Right renal cortex interstitium (tissue), 3 donors: ENCODE results near the gene MYOM3. TPM values are rescaled to one million over a fixed set of nuclear protein-coding genes. Genes with fewer than 3 reads are reported as not detected.
"Not testable (repeated sequence)": the region's sequence is repeated elsewhere in the genome, so short reads cannot be mapped to it uniquely, and the experiment has no call there.

Experiments used
- DNase-seq, 3 donors: peaks; one replicate each; pipeline ENCODE4 v3.0.0-alpha.2; 2013; ENCODE audit warnings: low read depth in 3 of 3, low spot score in 2 of 3
- polyA plus RNA-seq, 3 donors: library from polyadenylated mRNA; unstranded; fragments of 120-200 nt; gene quantifications; one replicate each; pipeline ENCODE4 v1.2.1, GENCODE V29; 2013; ENCODE audit not compliant: insufficient read length in 3 of 3

MYOM3 gene
- polyA plus RNA-seq, 3 donors = 23.6 to 27.5 (median 25.5) TPM

DNA sequence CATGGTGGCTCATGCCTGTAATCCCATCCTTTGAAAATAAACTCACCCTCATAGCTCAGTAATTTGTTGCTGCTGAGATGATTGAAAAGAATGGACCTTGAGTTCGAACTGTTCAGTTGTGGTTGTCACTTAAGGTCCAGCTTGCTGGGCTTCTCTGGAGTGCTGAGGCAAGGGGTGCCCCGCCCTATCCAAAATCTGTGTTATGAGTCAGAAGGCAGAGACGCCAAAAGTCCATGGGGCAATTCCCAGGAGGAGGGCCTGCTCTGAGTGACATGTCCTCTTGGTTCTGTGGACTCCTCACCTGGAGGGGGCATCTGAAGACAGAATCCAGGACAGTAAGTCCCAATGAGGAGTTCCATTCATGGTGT, 64.8 kb downstream of the MYOM3 start:
- no peak for DNase-seq

DNA sequence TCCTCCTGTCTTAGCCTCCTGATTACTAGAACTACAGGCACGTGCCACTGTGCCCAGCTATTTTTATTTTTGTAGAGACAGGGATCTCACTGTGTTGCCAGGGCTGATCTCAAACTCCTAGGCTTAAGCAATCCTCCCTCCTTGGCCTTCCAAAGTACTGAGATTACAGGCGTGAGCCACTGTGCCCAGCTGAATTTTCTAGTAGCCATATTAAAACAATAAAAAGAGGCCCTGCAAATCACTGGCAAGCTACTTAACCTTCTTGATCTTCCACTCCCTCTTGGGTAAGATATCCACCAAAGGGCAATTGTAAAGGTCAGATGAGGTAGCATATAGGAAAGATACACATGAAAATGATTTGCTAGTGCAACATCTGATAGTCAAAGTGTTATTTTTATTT, 66.2 kb downstream of the MYOM3 start:
- no peak for DNase-seq

DNA sequence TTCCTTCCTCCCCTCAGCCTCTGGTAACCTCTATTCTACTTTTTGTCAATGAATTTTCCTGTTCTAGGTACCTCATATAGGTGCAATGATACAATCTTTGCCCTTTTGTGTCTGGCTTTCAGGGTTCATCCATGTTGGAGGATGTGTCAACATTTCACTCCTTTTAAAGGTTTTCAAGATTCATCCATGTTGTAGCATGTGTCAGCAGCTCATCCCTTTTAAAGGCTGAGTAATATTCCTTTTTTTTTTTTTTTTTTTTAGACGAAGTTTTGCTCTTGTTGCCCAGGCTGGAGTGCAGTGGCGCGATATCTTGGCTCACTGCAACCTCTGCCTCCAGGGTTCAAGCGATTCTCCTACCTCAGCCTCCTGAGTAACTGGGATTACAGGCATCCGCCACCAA, 67.3 kb downstream of the MYOM3 start:
- not testable (repeated sequence) for DNase-seq

DNA sequence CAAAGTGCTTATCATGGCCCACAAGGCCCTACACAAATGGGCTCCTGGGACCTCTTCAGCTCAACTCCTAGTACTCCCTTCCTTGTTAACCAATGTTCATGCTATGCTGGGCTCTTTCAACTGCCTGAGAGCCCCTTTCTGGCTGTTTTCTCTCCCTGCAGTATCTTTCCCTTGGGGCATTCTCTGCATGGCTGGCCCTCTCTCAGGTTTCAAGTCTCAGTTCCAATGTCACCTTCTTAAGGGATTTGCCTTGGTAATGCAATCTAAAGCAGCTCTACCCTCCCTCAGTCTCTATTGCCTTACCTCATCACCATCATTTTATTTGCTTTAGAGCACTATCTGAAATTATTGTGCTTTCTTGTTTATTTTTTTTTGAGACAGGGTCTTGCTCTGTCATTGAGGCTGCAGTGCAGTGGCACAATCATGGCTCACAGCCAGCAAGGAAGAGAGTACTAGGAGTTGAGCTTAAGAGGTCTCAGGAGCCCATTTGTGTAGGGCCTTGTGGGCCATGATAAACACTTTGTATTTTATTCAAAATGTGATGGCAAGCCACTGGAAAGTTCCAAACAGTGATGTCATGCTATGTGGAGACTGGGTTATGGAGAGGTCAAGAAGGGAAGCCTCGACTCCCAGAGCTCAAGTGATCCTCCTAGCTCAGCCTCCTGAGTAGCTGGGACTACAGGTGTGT, 68.4 kb downstream of the MYOM3 start:
- no peak for DNase-seq

DNA sequence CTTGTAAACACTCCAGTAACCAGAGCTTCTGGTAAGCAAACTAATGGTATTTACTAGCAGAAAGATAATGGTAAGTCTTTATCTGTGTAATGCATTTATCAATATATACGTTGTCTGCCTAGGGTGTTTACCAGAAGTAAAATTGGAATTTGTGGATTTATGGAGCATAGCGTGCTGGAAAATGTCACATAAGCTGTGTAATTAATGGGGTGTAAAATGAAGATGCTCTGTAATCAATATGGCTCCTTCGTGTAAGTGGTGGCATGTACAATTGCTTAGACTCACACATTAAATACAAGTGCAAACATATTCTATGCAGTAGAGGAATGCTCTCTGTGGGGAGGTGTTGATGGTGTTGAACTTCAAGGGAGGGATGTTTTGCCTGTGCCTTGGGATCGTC, 69.6 kb downstream of the MYOM3 start:
- no peak for DNase-seq

DNA sequence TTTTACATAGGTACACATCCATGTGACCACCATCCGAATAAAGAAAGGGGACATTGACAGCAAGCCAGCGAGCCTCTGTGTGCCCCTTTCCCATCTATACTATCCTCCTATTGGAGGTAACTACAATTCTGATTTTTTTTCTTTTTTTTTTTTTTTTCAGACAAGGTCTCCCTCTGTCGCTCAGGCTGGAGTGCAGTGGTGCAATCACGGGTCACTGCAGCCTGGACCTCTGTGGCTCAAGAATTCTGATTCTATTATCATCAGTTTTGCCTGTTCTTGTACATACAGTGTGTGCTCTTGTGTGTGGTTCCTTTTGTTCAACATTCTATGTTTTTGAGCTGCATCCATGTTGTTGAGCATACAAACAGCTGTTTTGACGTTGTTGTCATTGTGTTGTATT, 75.8 kb downstream of the MYOM3 start:
- DNase-seq = no peak

DNA sequence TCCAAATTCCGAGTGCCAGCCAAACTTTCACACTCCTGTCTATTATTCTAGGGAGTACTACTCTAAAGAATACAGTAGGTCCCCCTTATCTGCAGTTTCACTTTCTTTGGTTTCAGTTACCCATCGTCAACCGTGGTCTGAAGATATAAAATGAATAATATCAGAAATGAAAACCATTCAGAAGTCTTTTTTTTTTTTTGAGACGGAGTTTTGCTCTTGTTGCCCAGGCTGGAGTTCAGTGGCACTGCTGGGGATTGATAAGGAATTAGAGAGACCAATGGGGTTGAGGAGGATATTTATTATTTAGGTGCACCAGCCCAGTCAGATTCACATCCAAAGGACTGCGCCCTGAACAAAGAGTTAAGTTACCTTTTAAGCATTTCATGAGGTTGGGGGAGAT, 79.0 kb downstream of the MYOM3 start:
- DNase-seq = no peak

DNA sequence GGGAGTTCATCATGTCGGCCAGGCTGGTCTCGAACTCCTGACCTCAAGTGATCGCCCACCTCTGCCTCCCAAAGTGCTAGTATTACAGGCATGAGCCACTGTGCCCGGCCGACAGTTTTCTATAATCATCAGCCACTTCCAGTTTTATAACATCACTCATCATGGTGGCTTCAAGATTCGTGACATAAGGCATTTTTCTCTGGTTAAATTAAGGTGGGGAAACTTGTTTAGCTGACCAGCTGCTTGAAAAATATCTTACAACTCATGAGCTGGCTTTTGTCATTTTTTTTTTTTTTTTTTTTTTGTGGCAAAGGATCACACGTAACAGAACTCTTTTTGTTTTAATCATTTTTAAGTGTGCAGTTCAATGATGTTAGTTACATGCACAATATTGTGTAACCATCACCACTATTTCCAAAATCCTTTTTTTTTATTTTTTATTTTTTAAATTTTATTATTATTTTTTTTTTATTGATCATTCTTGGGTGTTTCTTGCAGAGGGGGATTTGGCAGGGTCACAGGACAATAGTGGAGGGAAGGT, 80.9 kb downstream of the MYOM3 start:
- DNase-seq = not testable (repeated sequence)

DNA sequence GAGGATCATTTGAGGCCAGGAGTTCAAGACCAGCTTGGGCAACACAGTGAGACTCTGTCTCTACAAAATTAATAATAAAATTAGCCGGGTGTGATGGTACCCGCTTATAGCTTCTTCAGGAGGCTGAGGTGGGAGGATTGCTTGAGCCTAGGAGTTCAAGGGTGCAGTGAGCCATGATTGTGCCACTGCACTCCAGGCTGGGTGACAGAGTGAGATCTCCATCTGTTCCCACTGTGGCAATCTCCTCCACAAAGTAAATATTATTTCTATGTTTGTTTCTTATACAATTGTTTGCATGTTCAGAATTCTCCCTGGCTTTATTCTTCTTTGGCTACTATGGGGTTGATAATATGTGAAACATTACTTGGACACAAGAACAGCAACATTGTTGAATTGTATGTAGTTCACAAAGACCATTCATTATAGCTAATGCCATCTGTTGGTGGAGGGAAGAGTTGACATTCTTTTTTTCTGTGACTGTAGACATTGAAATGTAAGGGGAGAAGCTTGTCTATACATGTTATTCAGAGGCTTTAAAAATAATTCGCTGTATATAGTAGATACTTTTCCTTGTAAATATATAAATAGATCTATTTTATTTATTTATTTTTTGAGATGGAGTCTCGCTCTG, 84.0 kb downstream of the MYOM3 start:
- no peak for DNase-seq

DNA sequence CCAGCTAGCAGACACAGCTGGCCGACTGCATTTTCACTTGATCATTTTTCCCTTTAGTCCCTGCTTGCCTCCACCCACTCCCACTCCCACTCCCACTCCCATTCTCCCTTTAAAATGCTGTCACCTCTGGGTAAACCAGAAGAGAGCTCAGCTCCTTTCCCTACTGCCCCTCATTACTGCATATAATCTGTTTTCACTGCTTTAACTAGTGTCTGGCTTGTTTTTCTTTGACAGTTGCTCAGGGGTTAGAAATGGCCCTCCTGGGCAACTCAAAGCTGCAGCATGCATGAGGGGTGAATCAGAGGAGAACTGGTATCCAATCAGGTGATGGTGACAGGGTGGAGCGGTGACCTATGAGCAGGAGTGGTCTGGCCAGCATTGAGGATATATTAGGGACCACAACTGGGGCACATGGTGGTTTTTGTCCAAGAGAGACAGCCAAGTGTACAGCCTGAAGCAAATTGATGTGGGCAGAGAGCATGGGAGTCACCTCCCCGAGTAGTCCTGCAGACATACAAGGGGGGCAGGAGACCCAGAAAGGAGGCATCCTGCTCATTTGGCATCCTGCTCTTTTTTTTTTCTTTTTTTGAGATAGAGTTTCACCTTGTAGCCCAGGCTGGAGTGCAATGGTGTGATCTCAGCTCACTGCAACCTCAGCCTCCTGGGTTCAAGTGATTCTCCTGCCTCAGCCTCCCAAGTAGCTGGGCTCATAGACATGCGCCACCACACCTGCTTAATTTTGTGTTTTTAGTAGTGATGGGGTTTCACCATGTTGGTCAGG, 89.2 kb downstream of the MYOM3 start:
- no peak for DNase-seq

DNA sequence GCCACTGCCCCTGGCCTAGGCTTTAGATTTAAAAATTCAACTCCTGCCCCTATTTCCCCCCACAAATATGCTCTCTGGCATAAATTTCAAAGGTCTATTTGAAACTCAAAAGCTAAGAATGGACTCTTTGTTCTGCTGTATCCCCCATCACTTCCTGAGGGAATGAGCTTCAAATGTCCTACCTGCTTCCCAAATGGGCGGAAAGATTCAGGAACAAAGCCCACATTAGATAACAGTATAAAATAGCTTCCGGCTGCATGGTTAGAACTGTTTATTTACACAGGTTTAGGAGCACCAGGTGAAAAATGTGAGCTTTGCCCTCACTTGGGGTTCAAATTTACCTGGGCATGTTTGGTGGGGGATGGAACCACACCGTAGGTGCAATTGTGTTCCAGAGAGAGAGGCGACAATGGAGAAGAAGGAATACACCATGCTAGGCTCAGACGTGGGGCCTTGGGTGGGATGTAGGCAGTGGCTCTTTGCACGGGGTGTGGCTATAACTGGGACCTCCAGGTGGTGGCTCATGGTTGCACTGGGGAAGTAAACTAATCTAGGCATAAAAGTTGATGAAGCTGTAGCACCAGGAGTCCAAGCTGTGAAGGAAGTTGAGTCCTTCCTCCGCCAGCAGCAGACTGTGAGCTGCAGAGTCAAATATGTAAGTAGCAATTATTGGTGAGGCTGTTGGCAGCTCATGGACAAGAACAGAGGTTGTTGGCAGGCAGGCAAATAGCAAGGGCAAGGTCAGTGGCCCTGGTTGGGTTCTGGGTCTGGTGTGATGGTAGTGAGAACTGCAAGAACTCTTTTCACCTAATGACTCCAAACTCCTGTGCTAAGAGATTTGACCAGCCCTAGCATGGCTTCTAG, 90.3 kb downstream of the MYOM3 start:
- no peak for DNase-seq

DNA sequence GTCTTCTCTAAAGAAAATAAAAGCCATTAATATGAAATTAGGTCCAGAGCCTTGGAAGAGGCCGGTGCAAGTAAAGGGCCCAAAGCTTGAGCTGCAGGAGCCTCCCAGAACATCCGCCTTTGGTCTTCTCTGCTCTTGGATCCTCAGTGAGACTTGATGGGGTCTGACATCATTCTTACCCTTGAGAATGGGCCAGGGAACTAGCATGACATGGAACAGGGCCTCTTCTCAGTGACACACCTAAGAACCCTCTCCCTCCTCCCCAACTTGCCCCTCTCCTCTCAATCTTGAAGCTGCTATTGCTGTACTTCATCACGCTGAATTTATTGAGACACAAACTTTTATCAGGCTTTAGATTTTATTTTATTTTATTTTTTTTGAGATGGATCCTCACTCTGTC, 91.5 kb downstream of the MYOM3 start:
- no peak for DNase-seq

DNA sequence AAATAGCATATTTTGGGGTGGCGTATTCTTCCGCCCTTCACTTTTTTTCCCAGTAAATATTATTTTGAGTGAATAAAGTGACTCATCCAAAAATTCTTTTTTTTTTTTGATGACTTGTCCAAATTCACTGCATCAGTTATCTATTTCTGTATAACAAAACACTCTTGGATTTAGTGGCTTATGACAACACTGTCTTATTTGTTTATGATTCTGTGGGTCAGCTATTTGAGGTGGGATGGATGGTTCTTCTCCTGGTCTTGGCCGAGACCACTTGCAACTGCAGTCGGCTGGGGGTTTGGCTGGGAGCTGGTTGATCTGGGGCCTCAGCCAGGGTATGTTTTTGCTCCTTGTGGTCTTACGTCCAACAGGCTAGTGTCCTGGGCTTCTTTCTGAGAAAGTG, 91.9 kb downstream of the MYOM3 start:
- DNase-seq = no peak

DNA sequence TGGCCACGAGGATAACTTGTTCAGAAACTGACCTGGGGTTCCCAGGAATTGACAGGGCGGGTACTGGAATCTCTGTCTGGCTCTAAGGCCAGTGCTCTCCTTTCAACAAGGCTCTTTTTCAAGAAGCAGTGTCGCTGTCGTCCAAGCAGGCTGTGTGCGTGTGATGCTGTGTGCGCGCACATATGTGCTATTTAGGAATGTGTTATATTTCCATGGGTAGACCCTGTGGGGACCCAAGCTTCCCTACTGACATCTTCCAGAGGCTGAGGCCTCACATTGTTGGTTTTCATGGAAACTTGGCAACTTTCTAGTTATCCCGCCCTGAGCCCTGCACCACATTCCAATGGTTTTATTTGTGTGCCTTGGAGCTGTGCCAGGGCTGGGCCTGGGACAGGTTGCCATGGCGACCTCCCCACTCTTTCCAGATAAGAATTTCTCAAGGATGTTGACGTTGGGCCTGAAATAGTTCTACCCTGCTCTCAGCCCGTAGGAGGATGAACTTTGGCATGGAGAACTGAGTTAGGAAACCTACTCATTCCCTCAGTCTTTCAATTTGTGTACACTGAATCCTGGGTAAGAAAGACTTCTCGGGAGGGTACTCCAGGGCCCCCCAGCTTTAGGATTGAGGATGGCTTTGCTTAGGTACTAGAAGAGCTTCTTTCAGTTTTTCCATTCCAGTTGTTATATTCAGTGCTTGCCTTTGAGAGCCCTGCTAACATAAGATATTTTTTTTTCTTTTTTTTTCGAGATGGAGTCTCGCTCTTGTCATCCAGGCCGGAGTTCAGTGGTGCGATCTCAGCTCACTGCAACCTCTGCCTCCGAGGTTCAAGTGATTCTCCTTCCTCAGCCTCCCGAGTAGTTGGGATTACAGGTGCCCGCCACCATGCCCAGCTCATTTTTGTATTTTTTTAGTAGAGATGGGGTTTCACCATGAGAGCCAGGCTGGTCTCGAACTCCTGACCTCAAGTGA, 93.0 kb downstream of the MYOM3 start:
- DNase-seq = peak; percentile 93 to 95 (median 94)

DNA sequence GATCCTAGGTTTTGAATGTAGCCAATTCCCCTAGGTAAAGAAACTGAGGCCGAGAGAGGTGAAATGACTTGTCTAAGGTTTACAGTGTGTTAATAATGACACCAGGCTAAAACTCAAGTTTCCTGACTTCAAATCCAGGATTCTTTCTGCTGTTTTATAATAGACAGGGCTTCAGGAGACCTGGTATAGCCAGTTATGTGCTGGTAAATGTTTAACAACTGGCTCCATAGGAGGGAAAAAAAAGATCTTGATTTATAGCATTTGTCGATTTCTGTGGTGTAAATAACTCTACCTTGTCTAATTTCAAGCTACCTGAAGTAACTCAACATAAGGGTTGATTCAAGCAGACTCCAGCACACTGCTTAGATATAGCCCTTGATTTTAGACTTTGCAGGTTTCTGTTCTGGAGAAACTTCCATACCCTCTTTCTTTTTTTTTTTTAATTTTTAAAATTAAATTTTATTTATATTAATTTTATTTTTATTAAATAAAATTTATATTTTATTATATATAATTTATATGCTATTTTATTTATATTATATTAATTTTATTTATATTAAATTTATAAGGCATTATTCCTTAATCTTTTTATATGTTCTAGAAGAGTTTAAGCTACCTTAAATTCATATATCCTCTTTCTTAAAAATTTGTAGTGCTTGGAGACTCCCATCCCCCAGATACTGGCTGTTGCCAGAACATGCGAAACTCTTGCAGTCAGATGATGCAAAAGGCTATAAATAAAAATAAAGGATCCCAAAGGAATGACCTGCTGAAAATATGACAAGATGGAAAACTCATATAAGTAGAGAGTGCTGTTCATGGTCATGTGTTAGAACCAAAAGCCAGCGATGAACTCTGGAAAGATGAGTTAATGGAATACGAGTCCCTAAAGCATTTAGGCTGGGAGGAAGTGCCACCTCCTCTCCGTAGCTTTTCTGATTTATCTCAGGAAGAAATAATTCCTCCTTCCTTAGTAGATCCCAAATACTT, 96.4 kb downstream of the MYOM3 start:
- DNase-seq = no peak

DNA sequence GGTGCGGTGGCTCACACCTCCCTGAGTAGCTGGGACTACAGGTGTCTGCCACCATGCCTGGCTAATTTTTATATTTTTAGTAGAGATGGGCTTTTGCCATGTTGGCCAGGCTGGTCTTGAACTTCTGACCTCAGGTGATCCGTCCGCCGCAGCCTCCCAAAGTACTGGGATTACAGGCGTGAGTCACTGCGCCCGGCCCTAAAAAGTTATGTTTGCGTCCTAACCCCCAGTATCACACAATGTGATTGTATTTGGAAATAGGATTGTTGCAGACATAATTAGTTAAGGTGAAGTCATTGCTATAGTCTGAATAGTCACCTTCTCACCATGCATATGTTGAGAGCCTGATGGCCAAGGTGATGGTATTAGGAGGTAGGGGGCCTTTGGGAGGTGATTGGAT, 99.1 kb downstream of the MYOM3 start:
- not testable (repeated sequence) for DNase-seq

DNA sequence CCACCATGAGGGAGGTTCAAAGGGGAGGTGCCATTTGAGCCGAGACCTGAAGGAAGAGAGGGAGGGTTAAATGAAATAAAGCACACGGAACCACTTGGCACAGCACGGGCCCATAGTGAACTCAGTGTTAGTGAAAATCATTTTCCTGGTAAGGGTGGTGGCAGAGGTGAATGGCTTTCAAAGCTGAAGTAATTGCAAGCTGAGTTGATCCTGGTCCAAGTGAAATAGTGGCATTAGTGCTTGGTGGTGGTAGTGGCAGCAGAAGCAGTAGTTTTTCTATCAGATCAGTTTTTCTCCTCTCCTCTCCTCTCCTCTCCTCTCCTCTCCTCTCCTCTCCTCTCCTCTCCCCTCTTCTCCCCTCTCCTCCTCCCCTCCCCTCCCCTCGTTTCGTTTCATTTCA, 101.3 kb downstream of the MYOM3 start:
- DNase-seq = no peak

DNA sequence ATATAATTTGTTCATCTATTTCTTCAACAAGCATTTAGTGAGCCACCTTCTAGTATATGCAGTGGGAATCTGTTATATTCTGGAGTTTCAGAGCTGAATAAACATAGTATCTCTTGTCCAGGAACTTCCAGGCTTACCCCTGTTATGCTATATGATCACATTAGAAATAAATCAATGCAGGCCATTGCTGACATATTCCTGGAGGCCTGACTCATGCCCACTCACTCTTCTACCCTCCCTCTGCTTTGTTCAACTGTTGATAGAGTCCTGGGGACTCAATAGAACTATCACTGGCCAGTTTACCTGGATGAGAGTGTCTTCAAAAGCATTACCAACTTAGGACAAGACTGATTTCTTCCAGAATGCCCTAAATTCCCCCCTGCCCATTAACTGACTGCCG, 102.5 kb downstream of the MYOM3 start:
- DNase-seq = no peak
